Hematopoietic multipotent progenitor cell treated with erythropoietin and hydrocortisone succinate and interleukin-3 and kit ligand, for 15 days (in vitro differentiated cells): ENCODE results near the gene TFDP2.
"Not testable (repeated sequence)": the region's sequence is repeated elsewhere in the genome, so short reads cannot be mapped to it uniquely, and the experiment has no call there.

Experiments
- DNase-seq: peaks from one replicate; pipeline ENCODE4 v3.0.0-alpha.2; 2015; ENCODE audit warnings: low spot score

The TFDP2 gene

DNA sequence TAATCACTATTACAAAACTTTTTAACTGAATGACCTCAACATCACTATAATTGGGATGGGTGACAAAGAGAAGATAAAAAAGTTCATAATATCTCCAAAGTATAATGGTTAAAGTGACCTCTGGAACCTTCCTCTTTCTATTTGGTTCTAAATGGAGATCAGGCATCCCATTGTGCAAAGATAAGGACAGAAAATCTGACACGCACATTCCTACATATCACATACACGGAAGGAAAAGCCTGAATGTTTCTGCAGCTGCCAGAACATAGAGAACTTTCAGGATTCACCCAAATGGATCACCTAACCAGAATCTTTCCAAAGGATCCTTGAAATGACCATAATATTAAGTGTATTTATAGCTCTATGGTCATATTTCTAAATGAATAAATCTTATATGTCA is 128.2 kb downstream of the TFDP2 start:
- DNase-seq = no peak

DNA sequence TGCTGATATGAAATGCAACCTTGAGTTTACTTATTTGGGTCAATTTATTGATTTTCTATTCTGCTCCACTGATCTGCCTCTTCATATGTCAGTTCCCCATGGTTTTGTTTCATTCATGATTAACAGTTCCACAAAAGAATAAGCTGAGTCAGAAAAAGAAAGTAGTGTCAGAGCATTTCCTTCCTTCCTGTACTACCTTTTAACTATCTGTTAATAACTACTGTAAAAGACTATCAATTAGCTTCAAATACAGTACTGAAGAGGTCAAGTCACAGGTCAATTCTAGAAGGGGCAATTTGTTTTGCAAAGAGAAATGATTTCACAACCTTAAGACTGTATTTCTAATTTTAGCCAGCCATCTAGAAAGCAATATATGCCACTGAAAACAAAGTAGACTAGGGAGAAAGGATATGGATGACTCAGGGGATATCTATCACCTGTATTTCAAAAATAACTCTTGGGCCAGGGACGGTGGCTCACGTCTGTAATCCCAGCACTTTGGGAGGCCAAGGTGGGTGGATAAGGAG is 129.5 kb downstream of the TFDP2 start:
- DNase-seq = no peak

GRCh38 chr3:142013993-142014392 is 135.4 kb downstream of the TFDP2 start:
- no peak for DNase-seq

DNA sequence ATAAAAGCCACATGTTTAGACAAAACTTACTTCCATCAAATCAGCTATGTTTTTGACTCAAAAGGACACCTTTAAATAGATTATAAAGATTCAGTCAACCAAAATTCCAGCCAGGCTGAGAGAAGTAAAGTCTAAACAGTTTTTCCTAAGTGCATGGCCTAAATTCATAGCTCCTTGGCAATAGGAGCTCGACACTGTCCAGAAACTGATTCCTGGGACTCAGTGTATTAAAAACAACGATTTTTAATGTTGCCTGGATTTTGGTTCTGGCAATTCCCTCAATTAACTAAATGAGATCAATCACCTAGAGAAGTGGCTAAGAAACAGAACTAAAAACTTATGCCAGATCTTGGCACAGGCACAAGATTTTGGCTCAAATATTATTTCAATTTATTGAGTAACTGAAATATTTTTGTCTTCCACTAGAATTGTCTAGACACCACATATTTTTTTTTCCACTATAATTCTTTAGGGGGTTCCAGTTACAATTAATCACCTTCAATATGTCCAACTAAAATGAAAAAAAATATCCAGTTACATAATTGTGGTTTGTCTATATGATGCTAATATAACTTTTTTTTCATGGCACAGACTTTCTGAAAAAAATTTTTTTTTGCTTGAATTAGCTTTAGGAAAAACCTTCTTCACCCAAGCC is 135.9 kb downstream of the TFDP2 start:
- DNase-seq = no peak

DNA sequence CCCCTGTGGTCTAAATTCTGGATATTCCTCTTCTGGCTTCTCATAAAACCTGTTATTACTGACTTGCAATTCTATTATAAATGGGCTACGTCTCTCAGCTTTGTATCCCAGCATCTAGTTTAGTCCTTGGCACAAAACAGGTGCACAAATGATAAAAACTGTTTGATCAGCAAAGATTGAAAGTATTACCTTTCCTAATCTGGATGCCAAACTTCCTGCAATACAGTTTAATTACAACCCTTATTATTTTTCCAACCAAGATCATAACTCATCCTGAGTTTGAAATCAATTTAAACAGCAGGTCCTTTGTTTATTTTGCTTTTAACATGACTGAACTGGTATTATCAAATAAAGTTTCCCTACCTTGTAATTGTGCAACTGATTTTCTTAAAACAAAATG is 140.3 kb downstream of the TFDP2 start:
- DNase-seq = no peak

GRCh38 chr3:142007710-142008399 is 141.5 kb downstream of the TFDP2 start:
- DNase-seq = no peak

- not testable (repeated sequence) for DNase-seq
Observed at GRCh38 chr3:142004957-142005356, 144.4 kb downstream of the TFDP2 start.

DNA sequence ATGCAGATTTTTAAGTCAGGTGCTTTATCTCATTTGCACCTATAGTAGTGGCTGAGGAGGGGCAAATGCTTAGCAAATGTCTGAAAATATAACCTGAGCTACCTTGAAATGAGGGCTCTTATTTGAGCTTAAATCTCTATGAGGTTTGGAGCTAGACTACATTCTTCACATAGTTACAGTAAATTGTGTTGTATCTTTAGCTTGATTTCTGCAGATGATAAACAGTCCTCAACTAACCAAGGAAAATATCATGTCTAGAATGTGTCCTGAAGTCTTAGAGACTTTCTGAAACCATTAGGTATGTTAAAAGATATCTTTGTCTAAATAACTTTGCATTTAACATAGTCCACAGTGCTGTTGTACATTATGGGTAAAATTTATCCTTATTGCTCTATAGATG is 145.3 kb downstream of the TFDP2 start:
- no peak for DNase-seq

GRCh38 chr3:142003291-142003690 is 146.1 kb downstream of the TFDP2 start:
- no peak for DNase-seq

GRCh38 chr3:142000325-142000870 is 148.9 kb downstream of the TFDP2 start:
- DNase-seq = no peak

GRCh38 chr3:141998669-141999290 is 150.6 kb downstream of the TFDP2 start:
- DNase-seq = no peak

DNA sequence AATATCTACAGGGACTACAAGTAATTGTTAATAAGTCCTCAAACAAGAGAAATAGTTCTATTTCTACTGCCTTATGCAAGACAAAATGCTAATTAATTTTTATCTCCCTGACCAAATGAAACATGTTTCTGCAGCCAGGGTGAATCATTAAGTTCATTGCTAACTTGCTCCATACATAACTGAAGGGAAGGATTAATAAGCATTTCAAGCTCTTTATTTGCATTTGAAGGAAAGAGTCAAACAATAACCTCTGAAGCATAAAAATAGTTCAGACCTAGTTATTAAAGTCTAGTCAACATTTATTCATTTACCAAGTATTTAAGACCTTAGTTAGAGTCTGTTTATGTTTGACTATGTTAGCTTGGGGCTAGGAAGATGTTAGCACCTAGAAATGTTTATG is 152.9 kb downstream of the TFDP2 start:
- DNase-seq = no peak

DNA sequence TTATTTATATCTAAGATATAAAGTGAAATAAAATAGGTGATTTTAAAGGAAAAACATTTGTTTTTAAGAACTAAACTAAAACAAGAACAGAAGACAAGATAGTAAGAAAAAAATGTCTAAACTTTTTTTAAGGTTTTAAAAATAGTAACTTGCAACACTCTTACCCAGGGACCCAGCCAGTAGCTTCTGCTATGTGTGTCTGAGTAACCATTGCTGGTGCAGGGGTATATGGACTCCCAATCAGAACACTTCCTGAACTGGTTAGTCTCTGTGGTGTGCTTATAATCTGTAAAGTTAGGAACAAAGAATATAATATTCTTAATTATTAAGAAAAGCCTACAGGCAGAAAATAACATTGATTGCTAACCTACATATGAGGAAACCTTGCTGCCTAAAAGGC is 154.5 kb downstream of the TFDP2 start:
- DNase-seq = no peak

DNA sequence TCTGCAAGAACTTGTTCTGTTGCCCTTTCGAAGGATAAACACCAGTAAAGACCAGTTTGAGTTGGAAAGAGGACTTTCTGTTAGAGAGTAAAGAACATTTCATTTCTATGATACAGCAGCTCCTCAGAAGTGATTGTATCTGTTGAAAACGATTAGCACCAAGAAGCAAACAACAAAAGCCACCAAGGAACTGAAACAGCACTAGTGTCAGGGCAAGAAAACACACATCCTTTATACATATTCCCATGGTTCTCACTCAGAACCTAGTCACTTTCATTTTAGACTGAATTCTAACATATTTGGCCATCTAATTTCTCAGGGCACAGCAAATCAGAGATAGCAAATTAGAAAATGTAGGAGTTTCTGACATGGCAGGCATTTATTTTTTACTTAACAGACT is 156.8 kb downstream of the TFDP2 start:
- DNase-seq = no peak

DNA sequence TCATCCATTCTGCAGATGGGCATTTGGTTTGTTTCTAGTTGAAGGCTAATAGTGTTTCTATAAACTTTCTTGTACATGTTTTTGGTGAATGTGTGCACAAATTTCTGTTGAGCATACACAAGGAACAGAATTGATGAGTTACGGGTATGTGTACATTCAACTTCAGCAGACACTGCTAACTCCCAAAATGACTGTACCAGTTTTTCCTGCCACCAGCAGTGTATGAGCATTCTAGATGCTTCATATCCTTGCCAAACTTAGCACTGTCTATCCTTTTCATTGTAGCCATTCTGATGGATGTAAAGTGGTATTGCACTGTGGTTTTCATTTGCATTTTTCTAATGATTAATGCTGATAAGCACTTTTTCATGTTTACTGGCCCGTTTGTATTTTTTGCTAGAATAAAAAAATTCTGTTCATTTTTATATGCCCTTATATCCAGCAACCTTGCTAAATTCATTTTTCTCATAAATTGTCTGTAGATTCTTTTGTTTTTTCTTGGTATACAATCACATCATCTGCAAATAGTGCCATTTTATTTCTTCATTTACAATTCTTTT is 162.7 kb downstream of the TFDP2 start:
- no peak for DNase-seq

- no peak for DNase-seq
Observed at GRCh38 chr3:141981084-141981483, 168.3 kb downstream of the TFDP2 start.

DNA sequence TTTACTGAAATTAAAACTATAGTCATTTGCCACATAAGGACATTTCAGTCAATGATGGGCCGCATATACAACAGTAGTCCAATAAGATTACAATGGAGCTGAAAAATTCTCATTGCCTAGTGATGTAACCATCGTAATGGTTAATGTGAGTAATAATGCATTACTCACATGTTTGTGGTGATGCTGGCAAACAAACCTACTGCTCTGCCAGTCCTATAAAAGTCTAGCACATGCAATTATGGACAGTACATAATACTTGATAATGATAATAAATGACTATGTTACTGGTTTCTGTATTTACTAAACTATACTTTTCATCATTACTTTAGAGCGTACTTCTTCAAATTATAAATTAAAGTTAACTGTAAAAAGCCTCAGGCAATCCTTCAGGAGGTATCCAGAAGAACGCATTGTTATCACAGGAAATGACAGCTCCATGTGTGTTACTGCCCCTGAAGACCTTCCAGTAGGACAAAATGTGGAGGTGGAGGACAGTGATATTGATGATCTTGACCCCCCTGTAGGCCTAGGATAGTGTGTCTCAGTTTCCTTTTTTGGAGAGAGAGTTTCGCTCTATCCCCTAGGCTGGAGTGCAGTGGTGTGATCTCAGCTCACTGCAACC is 170.2 kb downstream of the TFDP2 start:
- no peak for DNase-seq

DNA sequence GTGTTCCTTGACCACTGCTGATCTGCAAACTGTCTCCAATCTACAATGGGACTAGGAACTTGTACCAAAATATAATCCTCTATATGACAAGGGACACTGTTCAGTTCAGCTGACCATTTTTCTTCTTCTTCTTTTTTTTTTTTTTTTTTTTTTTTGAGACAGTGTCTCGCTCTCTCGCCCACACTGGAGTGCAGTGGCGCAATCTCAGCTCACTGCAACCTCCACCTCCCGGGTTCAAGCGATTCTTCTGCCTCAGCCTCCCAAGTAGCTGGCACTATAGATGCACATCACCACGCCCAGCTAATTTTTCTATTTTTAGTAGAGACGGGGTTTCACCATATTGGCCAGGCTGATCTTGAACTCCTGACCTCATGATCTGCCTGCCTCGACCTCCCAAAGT is 174.6 kb downstream of the TFDP2 start:
- not testable (repeated sequence) for DNase-seq

DNA sequence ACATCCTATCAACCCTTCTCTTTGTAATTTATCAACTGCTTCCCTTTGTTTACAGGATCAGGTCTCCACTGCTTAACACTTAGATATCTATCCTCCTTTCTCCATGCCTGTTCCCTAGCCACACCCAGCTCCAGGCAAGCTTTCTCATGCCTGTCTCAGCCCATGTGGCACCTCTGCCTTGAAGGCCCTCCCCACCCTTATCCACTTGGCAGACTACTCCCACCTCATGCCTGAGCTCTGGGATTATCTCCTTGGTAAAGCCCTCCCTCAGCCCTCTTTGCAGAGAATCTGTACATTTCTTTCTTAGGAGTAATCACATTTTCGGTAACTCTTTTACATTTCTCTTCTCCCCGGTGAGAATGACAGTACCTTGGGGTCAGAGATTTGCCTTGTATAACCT is 176.9 kb downstream of the TFDP2 start:
- no peak for DNase-seq

DNA sequence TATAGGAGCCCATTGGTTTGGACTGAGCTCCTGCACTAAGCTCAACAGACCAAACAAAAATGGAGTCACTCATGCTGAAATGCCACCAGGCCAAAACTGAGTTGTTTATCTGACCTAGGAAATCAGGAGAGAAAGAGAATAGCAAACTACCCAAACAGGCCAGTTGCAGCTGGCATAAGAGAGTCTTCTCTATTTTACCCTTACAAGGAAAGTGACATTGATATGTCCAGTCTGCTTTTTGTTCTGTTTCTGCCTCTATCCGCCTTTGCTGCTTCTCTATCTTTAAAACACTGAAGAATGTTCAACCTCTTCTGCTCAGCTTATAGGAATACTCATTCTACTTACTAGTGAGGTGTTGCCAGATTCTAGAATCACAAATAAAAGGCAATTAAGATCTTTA is 177.8 kb downstream of the TFDP2 start:
- DNase-seq = no peak

- DNase-seq = no peak
Observed at GRCh38 chr3:141969711-141970110, 179.6 kb downstream of the TFDP2 start.

DNA sequence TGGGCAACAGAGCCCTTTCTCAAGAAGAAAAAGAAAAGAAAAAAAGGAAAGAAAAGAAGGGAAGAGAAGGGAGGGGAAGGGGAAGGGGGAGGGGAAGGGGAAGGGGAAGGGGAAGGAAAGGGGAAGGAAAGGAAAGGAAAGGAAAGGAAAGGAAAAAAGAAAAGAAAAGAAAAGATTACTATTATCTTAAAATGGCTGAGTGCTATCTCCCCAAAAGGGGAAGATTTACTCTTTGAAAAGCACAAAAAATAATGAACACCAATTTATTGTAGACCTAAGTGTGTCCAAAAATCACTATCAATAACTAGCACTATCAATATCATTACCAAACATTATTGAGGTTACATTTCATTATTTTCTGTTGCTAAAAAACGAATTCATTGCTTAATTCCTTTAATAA is 183.9 kb downstream of the TFDP2 start:
- no peak for DNase-seq
